PC-3 (cell line): ENCODE data around the gene IER3. TPM values are rescaled to one million over a fixed set of nuclear protein-coding genes. Genes with fewer than 3 reads are reported as not detected.

Experiments
- ATAC-seq: fragments of 200-7000 bp; cut with Tn5 transposase; 2 replicates; pipeline ENCODE4 v1.9.1; 2020; ENCODE audit warnings: mild to moderate bottlenecking, moderate library complexity
- BruUV-seq: library from RNA; stranded (reverse); fragments of 400-500 nt; replicated peaks from 2 replicates; lab custom pipeline; 2021; lab: Mats Ljungman, UMichigan
- CTCF ChIA-PET: fragments of 300-600 bp; sonication (Branson Sonifier 250); formaldehyde crosslinking; loops from one replicate; lab custom pipeline; 2022; ENCODE audit warnings: antibody characterized with exemption; lab: Charles Lee
- POLR2A ChIA-PET: fragments of 300-600 bp; sonication (Branson Sonifier 250); formaldehyde crosslinking; loops from one replicate; lab custom pipeline; 2022; ENCODE audit warnings: antibody characterized with exemption; ENCODE audit not compliant: unreplicated experiment; lab: Charles Lee
- DNase-seq: peaks from one replicate; pipeline ENCODE4 v3.0.0-alpha.2; 2015
- H2AFZ ChIP-seq: fragments of 300-600 bp; sonication (generic); 2 replicates; pipeline ENCODE4 v1.6.0; 2016; ENCODE audit warnings: antibody characterized with exemption, low read length
- H3F3A ChIP-seq: fragments of 300-600 bp; sonication (generic); one replicate; pipeline ENCODE4 v1.6.0; 2017; ENCODE audit warnings: antibody characterized with exemption, low read length, control low read depth, mild to moderate bottlenecking; ENCODE audit not compliant: unreplicated experiment
- H3K27ac ChIP-seq: fragments of 300-600 bp; sonication (generic); 2 replicates; pipeline ENCODE4 v1.5.1; 2016; ENCODE audit warnings: mild to moderate bottlenecking, low read length
- H3K27me3 ChIP-seq: fragments of 300-600 bp; sonication (generic); 2 replicates; pipeline ENCODE4 v1.6.1; 2016; ENCODE audit warnings: low read length, mixed read lengths
- H3K36me3 ChIP-seq: fragments of 300-600 bp; sonication (generic); 2 replicates; pipeline ENCODE4 v1.6.1; 2016; ENCODE audit warnings: low read depth, mixed run types, low read length, mixed read lengths
- H3K4me1 ChIP-seq: fragments of 300-600 bp; sonication (generic); 2 replicates; pipeline ENCODE4 v1.5.1; 2016; ENCODE audit warnings: low read length; ENCODE audit not compliant: insufficient read depth
- H3K4me2 ChIP-seq: fragments of 300-600 bp; sonication (generic); 2 replicates; pipeline ENCODE4 v1.6.0; 2016; ENCODE audit warnings: low read length
- H3K4me3 ChIP-seq: fragments of 300-600 bp; sonication (generic); 2 replicates; pipeline ENCODE4 v1.5.1; 2016; ENCODE audit warnings: mild to moderate bottlenecking, low read length, mixed read lengths
- H3K79me2 ChIP-seq: fragments of 300-600 bp; sonication (generic); 2 replicates; pipeline ENCODE4 v1.6.1; 2017; ENCODE audit warnings: low read length, mixed read lengths
- H3K9ac ChIP-seq: fragments of 300-600 bp; sonication (generic); 2 replicates; pipeline ENCODE4 v1.6.0; 2016; ENCODE audit warnings: mild to moderate bottlenecking, low read length
- H3K9me2 ChIP-seq: fragments of 300-600 bp; sonication (generic); replicated peaks from 2 replicates; pipeline ENCODE4 v1.6.1; 2016; ENCODE audit warnings: mixed run types, low read length, mixed read lengths
- H3K9me3 ChIP-seq: fragments of 300-600 bp; sonication (generic); 2 replicates; pipeline ENCODE4 v1.6.1; 2016; ENCODE audit warnings: low read length, mixed read lengths
- H4K20me1 ChIP-seq: fragments of 300-600 bp; sonication (generic); 2 replicates; pipeline ENCODE4 v1.6.1; 2016; ENCODE audit warnings: low read length, mixed read lengths
- EZH2 ChIP-seq: fragments of 300-600 bp; sonication (generic); IDR thresholded peaks from one replicate; pipeline ENCODE4 v1.6.1; 2017; ENCODE audit warnings: antibody characterized with exemption, mild to moderate bottlenecking, low read length; ENCODE audit not compliant: unreplicated experiment
- EZH2phosphoT487 ChIP-seq: fragments of 300-600 bp; sonication (generic); IDR thresholded peaks from 2 replicates; pipeline ENCODE4 v1.6.1; 2018; ENCODE audit warnings: mild to moderate bottlenecking, antibody characterized with exemption, low read length, borderline replicate concordance
- intact Hi-C: fragments of 100-400 bp; cut with micrococcal nuclease; formaldehyde crosslinking; loops from 2 replicates; pipeline ENCODE4 v1.9.0; 2023
- total RNA-seq: library from RNA; depleted of rRNA; stranded (reverse); fragments of >200 nt; gene quantifications from 2 replicates; pipeline ENCODE4 v1.2.3, GENCODE V29; 2014
- TF ChIP-seq, protein P1 (sequence below): fragments of 300-600 bp; sonication (generic); conservative IDR thresholded peaks from 2 replicates; pipeline ENCODE4 v1.5.1; 2017; ENCODE audit warnings: antibody characterized with exemption, low read depth, mild to moderate bottlenecking, low read length

The IER3 gene
- total RNA-seq, 1 experiment from 2014 or later: 1,173 TPM

GRCh38 chr6:30781743-30782424 is 37.5 kb upstream of the IER3 start:
- no peaks in the 10 kb centered on the region for H3K27me3 ChIP-seq
- peak overlapping the region; percentile 76 for H3K4me2 ChIP-seq
- H3K79me2 ChIP-seq: 0 out of 2 replicates have a peak, but pooled peaks cover 3% of the 10 kb centered on the region
- H3K4me1 ChIP-seq: peaks cover 52% of the 10 kb centered on the region
- H3K9me2 ChIP-seq: no peaks in the 10 kb centered on the region
- no peak overlapping the region for H2AFZ ChIP-seq
- BruUV-seq: no TSS peak
- peaks cover 20% of the 10 kb centered on the region for H3F3A ChIP-seq
- H3K27ac ChIP-seq: peak overlapping the region; percentile 96
- ChIA-PET CTCF (interaction anchor here (0.5 to 1.7 kb wide), 9 partner anchors 13 to 51 kb away, joined by 3 to 8 read pairs (median 3); partner anchors contain the start of gene FLOT1), POLR2A (interaction anchor here (0.6 to 2.1 kb wide), 11 partner anchors 13 to 42 kb away, joined by 3 to 40 read pairs (median 4); partner anchors contain the start of gene IER3)
- DNase-seq: peak; percentile 99
- peak overlapping the region; percentile 43 for H3K4me3 ChIP-seq
- intact Hi-C loops: loop anchor here (1.0 kb wide), 4 partner anchors 13 to 38 kb away; no protein-coding TSS in a partner anchor
- H4K20me1 ChIP-seq: no peaks in the 10 kb centered on the region
- TF ChIP-seq, protein P1, sequence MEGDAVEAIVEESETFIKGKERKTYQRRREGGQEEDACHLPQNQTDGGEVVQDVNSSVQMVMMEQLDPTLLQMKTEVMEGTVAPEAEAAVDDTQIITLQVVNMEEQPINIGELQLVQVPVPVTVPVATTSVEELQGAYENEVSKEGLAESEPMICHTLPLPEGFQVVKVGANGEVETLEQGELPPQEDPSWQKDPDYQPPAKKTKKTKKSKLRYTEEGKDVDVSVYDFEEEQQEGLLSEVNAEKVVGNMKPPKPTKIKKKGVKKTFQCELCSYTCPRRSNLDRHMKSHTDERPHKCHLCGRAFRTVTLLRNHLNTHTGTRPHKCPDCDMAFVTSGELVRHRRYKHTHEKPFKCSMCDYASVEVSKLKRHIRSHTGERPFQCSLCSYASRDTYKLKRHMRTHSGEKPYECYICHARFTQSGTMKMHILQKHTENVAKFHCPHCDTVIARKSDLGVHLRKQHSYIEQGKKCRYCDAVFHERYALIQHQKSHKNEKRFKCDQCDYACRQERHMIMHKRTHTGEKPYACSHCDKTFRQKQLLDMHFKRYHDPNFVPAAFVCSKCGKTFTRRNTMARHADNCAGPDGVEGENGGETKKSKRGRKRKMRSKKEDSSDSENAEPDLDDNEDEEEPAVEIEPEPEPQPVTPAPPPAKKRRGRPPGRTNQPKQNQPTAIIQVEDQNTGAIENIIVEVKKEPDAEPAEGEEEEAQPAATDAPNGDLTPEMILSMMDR: no peak
- TF ChIP-seq EZH2 (no peak), EZH2phosphoT487 (no peak)
- H3K9ac ChIP-seq: peak overlapping the region; percentile 94
- no peaks in the 10 kb centered on the region for H3K36me3 ChIP-seq
- H3K9me3 ChIP-seq: no peaks in the 10 kb centered on the region
- peak; percentile 64 for ATAC-seq

DNA sequence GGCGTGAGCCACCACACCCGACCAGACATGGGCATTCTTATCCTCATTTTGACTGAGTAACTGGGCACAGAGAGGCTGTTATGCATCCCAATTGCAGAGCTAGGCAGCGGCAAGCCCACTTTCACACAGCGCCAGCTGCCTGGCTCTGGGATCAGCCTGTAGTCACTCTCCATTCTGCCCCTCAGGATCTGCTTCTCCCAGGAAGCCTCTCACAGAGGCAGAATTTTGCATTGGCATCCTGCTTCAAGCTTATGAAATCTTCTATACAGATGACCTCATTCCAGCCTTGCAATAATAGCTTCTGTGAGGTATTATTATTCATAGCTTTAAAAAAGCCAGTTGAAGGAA is 37.0 kb upstream of the IER3 start:
- Histone ChIP-seq H3K36me3 (no peaks in the 10 kb centered on the region), H3K27ac (peak overlapping the region; percentile 96), H3K4me1 (peaks cover 52% of the 10 kb centered on the region), H3K27me3 (no peaks in the 10 kb centered on the region), H3K9ac (peak overlapping the region; percentile 94), H3K79me2 (0 out of 2 replicates have a peak, but pooled peaks cover 3% of the 10 kb centered on the region), H3F3A (peaks cover 20% of the 10 kb centered on the region), H3K9me3 (no peaks in the 10 kb centered on the region), H4K20me1 (no peaks in the 10 kb centered on the region), H3K4me2 (peak overlapping the region; percentile 76), H3K4me3 (no peak overlapping the region), H2AFZ (no peak overlapping the region), H3K9me2 (no peaks in the 10 kb centered on the region)
- BruUV-seq: TSS peak; percentile 94
- ATAC-seq (no peak; the same call in 1 of the 2 replicates), DNase-seq (no peak)
- POLR2A ChIA-PET: interaction anchor here (0.6 to 2.1 kb wide), 9 partner anchors 12 to 43 kb away, joined by 3 to 40 read pairs (median 4); no protein-coding TSS in a partner anchor
- intact Hi-C loops: no loop called here
- CTCF ChIA-PET: interaction anchor here (0.5 to 1.7 kb wide), 6 partner anchors 12 to 51 kb away, joined by 3 to 8 read pairs (median 4); no protein-coding TSS in a partner anchor
- TF ChIP-seq, protein P1: no peak
- TF ChIP-seq EZH2phosphoT487: no peak
- no peak for TF ChIP-seq EZH2

GRCh38 chr6:30780642-30780920 is 36.2 kb upstream of the IER3 start:
- Histone ChIP-seq H3K79me2 (0 out of 2 replicates have a peak, but pooled peaks cover 3% of the 10 kb centered on the region), H3K27me3 (no peaks in the 10 kb centered on the region), H3K4me2 (peak overlapping the region; percentile 76; the same call in 1 of the 2 replicates), H3K4me3 (no peak overlapping the region), H3K9ac (peak overlapping the region; percentile 94), H3K9me2 (no peaks in the 10 kb centered on the region), H3K36me3 (no peaks in the 10 kb centered on the region), H4K20me1 (no peaks in the 10 kb centered on the region), H3F3A (peaks cover 20% of the 10 kb centered on the region), H3K4me1 (peaks cover 52% of the 10 kb centered on the region), H2AFZ (no peak overlapping the region), H3K9me3 (no peaks in the 10 kb centered on the region), H3K27ac (peak overlapping the region; percentile 96)
- CTCF ChIA-PET: no interaction called here
- TF ChIP-seq, protein P1: no peak
- no peak for TF ChIP-seq EZH2phosphoT487
- TF ChIP-seq EZH2: no peak
- no peak for ATAC-seq
- POLR2A ChIA-PET: interaction anchor here (0.6 kb wide), 1 partner anchor 21 kb away, joined by 4 read pairs; no protein-coding TSS in a partner anchor
- no TSS peak for BruUV-seq
- DNase-seq: no peak
- intact Hi-C loops: no loop called here
